ENCODE data around the gene SYT17.

The SYT17 gene

GRCh38 chr16:19301931-19302330 lies 133.9 kb downstream of the SYT17 start:
- no peak for DNase-seq (ENCODE audit: low spot score)

- no peak for DNase-seq (ENCODE audit: low spot score)
These were observed 136.7 kb downstream of the SYT17 start for GRCh38 chr16:19304750-19305149.

- DNase-seq (ENCODE audit: low spot score) = no peak
These were observed 137.4 kb downstream of the SYT17 start for GRCh38 chr16:19305443-19305842.

GRCh38 chr16:19307587-19308241 lies 139.7 kb downstream of the SYT17 start:
- DNase-seq (ENCODE audit: low spot score) = no peak

GRCh38 chr16:19308392-19308791 lies 140.4 kb downstream of the SYT17 start:
- DNase-seq (ENCODE audit: low spot score) = no peak

- no peak for DNase-seq (ENCODE audit: low spot score)
These were observed 141.1 kb downstream of the SYT17 start for GRCh38 chr16:19309178-19309577.

GRCh38 chr16:19314718-19315425 lies 146.8 kb downstream of the SYT17 start:
- DNase-seq (ENCODE audit: low spot score) = no peak

GRCh38 chr16:19315889-19316433 lies 147.9 kb downstream of the SYT17 start:
- DNase-seq (ENCODE audit: low spot score) = no peak

GRCh38 chr16:19316846-19317245 lies 148.8 kb downstream of the SYT17 start:
- no peak for DNase-seq (ENCODE audit: low spot score)

Data from cerebellar cortex (tissue), 1 donor.